Transverse colon (tissue), 3 donors: Measurements from ENCODE around the gene IZUMO2.
"Not testable (repeated sequence)": the region's sequence is repeated elsewhere in the genome, so short reads cannot be mapped to it uniquely, and the experiment has no call there.

Source experiments
- CTCF ChIP-seq, 5 experiments: fragments of 200-600 bp in 3 of 5; fragments of 450-650 bp in 2 of 5; sonication (generic) in 3 of 5; IDR thresholded peaks; 1 replicate in 2 of 5; 2 replicates in 3 of 5; pipeline ENCODE4 v1.5.1; 2016 to 2017; ENCODE audit warnings: antibody characterized with exemption in 5 of 5, inconsistent platforms in 3 of 5, mild to moderate bottlenecking in 2 of 5, moderate library complexity in 1 of 5
- EP300 ChIP-seq: sonication (generic); formaldehyde crosslinking; IDR thresholded peaks from one replicate; pipeline ENCODE4 v1.6.1; 2017; ENCODE audit warnings: antibody characterized with exemption, low read depth
- POLR2A ChIP-seq: fragments of 450-650 bp; IDR thresholded peaks from one replicate; pipeline ENCODE4 v1.6.1; 2016; ENCODE audit warnings: antibody characterized with exemption, mild to moderate bottlenecking, moderate library complexity

GRCh38 chr19:50141921-50142320, 21.2 kb downstream of the IZUMO2 start:
- not testable (repeated sequence) for TF ChIP-seq CTCF (IDR thresholded peaks at IDR 0.05); POLR2A; EP300
